Measurements from ENCODE around the gene JAML. TPM values are rescaled to one million over a fixed set of nuclear protein-coding genes. Genes with fewer than 3 reads are reported as not detected.

The JAML gene
- total RNA-seq, 1 experiment from 2014 or later = 0.30 TPM

- POLR2A ChIA-PET = no interaction called here
- intact Hi-C loops (cut with micrococcal nuclease) = no loop called here
- BruUV-seq (replicated peaks) = no TSS peak
- no peak for TF ChIP-seq TCF7L2 (IDR thresholded peaks at IDR 0.05; ENCODE audit: borderline replicate concordance, extremely low read depth, insufficient read depth, insufficient read length)
- Histone ChIP-seq H3K4me2 (ENCODE audit: low read length) (no peak overlapping the region), H3K36me3 (ENCODE audit: control insufficient read depth in 1 of 2, insufficient read depth in 2 of 2, low read length in 2 of 2) (no peaks in the 10 kb centered on the region), H3K79me2 (ENCODE audit: insufficient read depth, low read length) (no peaks in the 10 kb centered on the region), H2AFZ (ENCODE audit: low read depth, low read length, poor library complexity, severe bottlenecking) (no peak overlapping the region), H3K4me1 (ENCODE audit: control insufficient read depth in 1 of 2, insufficient read depth in 2 of 2, low read length in 2 of 2) (peaks cover 0 to 7% of the 10 kb centered on the region in 2 experiments; a peak in 1 of 4 replicates), H3K9me2 (ENCODE audit: insufficient read depth) (no peaks in the 10 kb centered on the region), H3K27me3 (ENCODE audit: insufficient read depth, low read length) (no peaks in the 10 kb centered on the region), H3K4me3 (replicated peaks in 1 of 2; ENCODE audit: low read depth in 1 of 2, low read length in 2 of 2) (no peak overlapping the region), H3K9me3 (ENCODE audit: control insufficient read depth in 1 of 2, insufficient read depth in 1 of 2, low read depth in 1 of 2, low read length in 2 of 2) (no peaks in the 10 kb centered on the region), H3K27ac (ENCODE audit: low read depth, low read length) (no peak overlapping the region), H4K20me1 (ENCODE audit: insufficient read depth) (no peaks in the 10 kb centered on the region), H3K9ac (ENCODE audit: low read length) (no peak overlapping the region)
- no peak for ATAC-seq
- RAD21 ChIA-PET (ENCODE audit: low non-redundant PET in 1 of 2, low total read pairs in 2 of 2, uncharacterized antibody in 2 of 2, unreplicated experiment in 2 of 2) = no interaction called here
- CTCF ChIA-PET = no interaction called here
- no peak for DNase-seq (ENCODE audit: low read depth, low spot score)
These were observed 56.1 kb downstream of the JAML start for GRCh38 chr11:118168751-118169150.

GRCh38 chr11:118168316-118168715 is 56.5 kb downstream of the JAML start:
- H3K27me3 ChIP-seq (ENCODE audit: insufficient read depth, low read length) = no peaks in the 10 kb centered on the region
- BruUV-seq (replicated peaks) = no TSS peak
- ChIA-PET RAD21 (ENCODE audit: low non-redundant PET in 1 of 2, low total read pairs in 2 of 2, uncharacterized antibody in 2 of 2, unreplicated experiment in 2 of 2) (no interaction called here), POLR2A (no interaction called here), CTCF (interaction anchor here (0.9 kb wide), 1 partner anchor 12 kb away, joined by 3 read pairs; no protein-coding TSS in a partner anchor)
- no peaks in the 10 kb centered on the region for H3K9me3 ChIP-seq (ENCODE audit: control insufficient read depth in 1 of 2, insufficient read depth in 1 of 2, low read depth in 1 of 2, low read length in 2 of 2)
- intact Hi-C loops (cut with micrococcal nuclease) = no loop called here
- no peak for ATAC-seq
- H4K20me1 ChIP-seq (ENCODE audit: insufficient read depth) = no peaks in the 10 kb centered on the region
- DNase-seq (ENCODE audit: low read depth, low spot score) = no peak
- peaks cover 0 to 7% of the 10 kb centered on the region in 2 experiments; a peak in 1 of 4 replicates for H3K4me1 ChIP-seq (ENCODE audit: control insufficient read depth in 1 of 2, insufficient read depth in 2 of 2, low read length in 2 of 2)
- no peak overlapping the region for H3K4me3 ChIP-seq (replicated peaks in 1 of 2; ENCODE audit: low read depth in 1 of 2, low read length in 2 of 2)
- H2AFZ ChIP-seq (ENCODE audit: low read depth, low read length, poor library complexity, severe bottlenecking) = no peak overlapping the region
- no peaks in the 10 kb centered on the region for H3K9me2 ChIP-seq (ENCODE audit: insufficient read depth)
- H3K36me3 ChIP-seq (ENCODE audit: control insufficient read depth in 1 of 2, insufficient read depth in 2 of 2, low read length in 2 of 2) = no peaks in the 10 kb centered on the region
- no peak overlapping the region for H3K27ac ChIP-seq (ENCODE audit: low read depth, low read length)
- TF ChIP-seq YY1 (IDR thresholded peaks at IDR 0.05; ENCODE audit: extremely low read depth, insufficient replicate concordance, low read depth, low read length) (no peak), MAX (IDR thresholded peaks at IDR 0.05) (no peak), POLR2AphosphoS5 (IDR thresholded peaks at IDR 0.05; ENCODE audit: low read depth, low read length) (no peak), POLR2A (IDR thresholded peaks at IDR 0.05; ENCODE audit: borderline replicate concordance, extremely low read depth, insufficient read depth, insufficient read length) (no peak)
- H3K79me2 ChIP-seq (ENCODE audit: insufficient read depth, low read length) = no peaks in the 10 kb centered on the region
- no peak overlapping the region for H3K4me2 ChIP-seq (ENCODE audit: low read length)
- no peak overlapping the region for H3K9ac ChIP-seq (ENCODE audit: low read length)
